ENCODE results near the gene FHIP1B. TPM values are rescaled to one million over a fixed set of nuclear protein-coding genes. Genes with fewer than 3 reads are reported as not detected.

FHIP1B gene
- total RNA-seq, 1 donor from 2014 or later, result 65.1 TPM

- Histone ChIP-seq H3K36me3 (no peaks in the 10 kb centered on the region), H3K27me3 (no peaks in the 10 kb centered on the region), H3K9me3 (no peaks in the 10 kb centered on the region), H3K4me1 (peaks cover 19% of the 10 kb centered on the region), H3K4me3 (peak overlapping the region; percentile 36 to 39), H3K27ac (no peak overlapping the region)
- TF ChIP-seq POLR2AphosphoS5 (IDR thresholded peaks at IDR 0.05; ENCODE audit: insufficient read depth in 1 of 2, low read depth in 1 of 2), result no peak
- no peak for TF ChIP-seq CTCF (IDR thresholded peaks at IDR 0.05)
- no peak for TF ChIP-seq POLR2A (IDR thresholded peaks at IDR 0.05)
- intact Hi-C loops (cut with DNase I), result no loop called here
- DNase-seq (ENCODE audit: extremely low spot score in 2 of 2), result no peak
Measured at GRCh38 chr11:6258571-6259081, 24.2 kb upstream of the FHIP1B start.

- Histone ChIP-seq H3K27me3 (no peaks in the 10 kb centered on the region), H3K4me3 (no peak overlapping the region), H3K9me3 (no peaks in the 10 kb centered on the region), H3K27ac (no peak overlapping the region), H3K36me3 (no peaks in the 10 kb centered on the region), H3K4me1 (peaks cover 19% of the 10 kb centered on the region)
- intact Hi-C loops (cut with DNase I), result no loop called here
- TF ChIP-seq CTCF (IDR thresholded peaks at IDR 0.05) (no peak), POLR2AphosphoS5 (IDR thresholded peaks at IDR 0.05; ENCODE audit: insufficient read depth in 1 of 2, low read depth in 1 of 2) (no peak), POLR2A (IDR thresholded peaks at IDR 0.05) (no peak)
- no peak for DNase-seq (ENCODE audit: extremely low spot score in 2 of 2)
Measured at GRCh38 chr11:6258141-6258540, 23.7 kb upstream of the FHIP1B start.

- TF ChIP-seq CTCF (IDR thresholded peaks at IDR 0.05) (no peak), POLR2A (IDR thresholded peaks at IDR 0.05) (no peak), POLR2AphosphoS5 (IDR thresholded peaks at IDR 0.05; ENCODE audit: insufficient read depth in 1 of 2, low read depth in 1 of 2) (no peak)
- intact Hi-C loops (cut with DNase I), result no loop called here
- no peak for DNase-seq (ENCODE audit: extremely low spot score in 2 of 2)
- no peak overlapping the region for H3K4me3 ChIP-seq
- no peaks in the 10 kb centered on the region for H3K36me3 ChIP-seq
- H3K9me3 ChIP-seq, result no peaks in the 10 kb centered on the region
- no peaks in the 10 kb centered on the region for H3K27me3 ChIP-seq
- H3K4me1 ChIP-seq, result no peaks in the 10 kb centered on the region
- H3K27ac ChIP-seq, result no peak overlapping the region
Measured at GRCh38 chr11:6253197-6253596, 18.8 kb upstream of the FHIP1B start.

- no peaks in the 10 kb centered on the region for H3K27me3 ChIP-seq
- TF ChIP-seq CTCF (IDR thresholded peaks at IDR 0.05), result no peak
- TF ChIP-seq POLR2A (IDR thresholded peaks at IDR 0.05), result no peak
- no peak for TF ChIP-seq POLR2AphosphoS5 (IDR thresholded peaks at IDR 0.05; ENCODE audit: insufficient read depth in 1 of 2, low read depth in 1 of 2)
- H3K36me3 ChIP-seq, result no peaks in the 10 kb centered on the region
- intact Hi-C loops (cut with DNase I), result no loop called here
- H3K9me3 ChIP-seq, result no peaks in the 10 kb centered on the region
- no peaks in the 10 kb centered on the region for H3K4me1 ChIP-seq
- no peak for DNase-seq (ENCODE audit: extremely low spot score in 2 of 2)
- no peak overlapping the region for H3K4me3 ChIP-seq
- H3K27ac ChIP-seq, result no peak overlapping the region
Measured at GRCh38 chr11:6251990-6252473, 17.6 kb upstream of the FHIP1B start.

- Histone ChIP-seq H3K27me3 (no peaks in the 10 kb centered on the region), H3K4me3 (no peak overlapping the region), H3K27ac (no peak overlapping the region), H3K4me1 (no peaks in the 10 kb centered on the region), H3K36me3 (no peaks in the 10 kb centered on the region), H3K9me3 (no peaks in the 10 kb centered on the region)
- intact Hi-C loops (cut with DNase I), result no loop called here
- TF ChIP-seq POLR2AphosphoS5 (IDR thresholded peaks at IDR 0.05; ENCODE audit: insufficient read depth in 1 of 2, low read depth in 1 of 2) (no peak), CTCF (IDR thresholded peaks at IDR 0.05) (peak; percentile 52 to 83 (median 60))
- DNase-seq (ENCODE audit: extremely low spot score in 2 of 2), result no peak
Measured at GRCh38 chr11:6251120-6251733, 16.8 kb upstream of the FHIP1B start.

All from vagina (tissue), 2 donors.